ENCODE measurements around the gene TMEM214.

Gene TMEM214

DNA sequence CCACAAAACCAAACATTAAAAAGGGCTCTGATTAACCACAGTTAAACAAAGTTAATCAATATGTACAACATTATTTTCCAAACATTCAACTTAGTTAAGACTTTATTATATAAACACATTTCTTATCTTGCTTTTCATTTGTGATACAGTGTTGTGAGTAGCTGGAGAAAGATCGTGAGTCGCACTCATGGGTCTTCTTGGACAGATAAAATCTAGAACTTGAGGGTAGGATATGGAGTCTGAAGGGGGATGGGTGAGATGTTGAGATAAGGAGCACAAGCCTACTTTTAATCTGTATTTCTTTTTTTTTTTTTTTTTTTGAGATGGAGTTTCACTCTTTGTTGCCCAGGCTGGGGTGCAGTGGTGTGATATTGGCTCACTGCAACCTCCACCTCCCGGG is 22.6 kb upstream of the TMEM214 start:
- DNase-seq (ENCODE audit: low spot score): no peak

DNA sequence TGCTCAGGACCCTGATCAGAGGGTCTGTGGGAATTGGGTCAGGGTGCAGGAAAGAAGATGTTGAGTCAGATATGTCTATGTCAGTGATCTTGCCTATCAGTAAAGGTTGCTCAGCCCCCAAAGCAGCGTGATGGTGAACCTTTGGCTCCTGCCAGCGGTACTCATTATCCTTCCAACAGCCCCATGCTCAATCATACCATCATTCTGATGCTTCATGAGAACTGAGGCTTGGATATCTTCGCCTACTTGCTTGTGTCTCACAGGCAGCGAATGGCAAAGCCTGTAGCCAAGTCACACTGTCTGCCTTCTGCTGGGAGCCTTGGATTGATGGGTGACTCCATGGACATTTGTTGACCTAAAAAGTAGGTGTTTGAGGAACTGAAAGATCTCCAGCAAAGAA is 19.0 kb upstream of the TMEM214 start:
- no peak for DNase-seq (ENCODE audit: low spot score)

- no peak for DNase-seq (ENCODE audit: low spot score)
Observed at GRCh38 chr2:27014771-27015433, 17.9 kb upstream of the TMEM214 start.

DNA sequence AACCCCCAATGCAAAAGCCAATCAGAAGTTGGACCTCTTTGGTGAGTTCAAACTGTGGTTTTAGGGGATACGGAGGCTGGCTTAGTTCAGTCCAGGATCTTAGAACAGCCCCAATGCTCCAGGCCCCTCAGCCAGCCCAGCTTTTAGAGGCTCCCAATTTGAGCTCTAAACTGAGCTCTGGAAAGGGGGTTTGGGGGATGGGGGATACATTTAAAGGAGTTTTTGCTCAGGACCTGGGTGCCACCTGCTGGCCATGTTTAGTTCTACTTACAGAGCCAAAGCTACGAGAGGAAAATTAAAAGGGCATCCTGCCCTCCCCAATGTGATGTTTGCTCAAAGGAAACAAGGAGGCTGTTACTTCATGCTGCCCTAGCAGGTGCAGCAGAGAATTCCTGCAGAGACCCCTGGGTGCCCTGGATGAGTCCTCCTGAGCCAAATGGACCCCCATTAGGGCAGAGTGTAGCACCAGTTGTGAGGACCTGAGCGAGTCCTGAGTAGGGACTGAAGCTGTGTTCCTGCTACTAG is 15.9 kb upstream of the TMEM214 start:
- DNase-seq (ENCODE audit: low spot score): peak; percentile 47

GRCh38 chr2:27018142-27018541 is 14.6 kb upstream of the TMEM214 start:
- DNase-seq (ENCODE audit: low spot score): no peak

DNA sequence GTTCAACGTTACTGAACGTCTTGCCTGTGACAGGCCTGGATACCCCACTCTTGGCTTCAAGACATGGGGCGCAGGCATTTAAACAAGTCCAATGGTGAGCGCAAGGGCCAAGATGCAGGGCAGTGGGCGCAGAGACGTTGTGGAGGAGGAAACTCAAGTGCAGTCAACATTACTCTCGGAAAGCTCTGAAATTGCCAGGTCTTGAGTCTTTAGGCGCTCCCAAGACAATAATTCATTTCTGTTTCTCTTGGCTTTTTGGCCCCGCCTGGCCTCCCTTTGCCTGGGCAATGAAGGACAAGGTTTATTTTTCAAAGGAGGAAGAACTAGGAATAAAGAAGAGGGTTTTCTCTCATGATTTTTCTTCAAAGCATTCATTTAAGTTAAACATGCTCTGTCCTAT is 13.3 kb upstream of the TMEM214 start:
- DNase-seq (ENCODE audit: low spot score): no peak

- no peak for DNase-seq (ENCODE audit: low spot score)
Observed at GRCh38 chr2:27019931-27020855, 12.6 kb upstream of the TMEM214 start.

- no peak for DNase-seq (ENCODE audit: low spot score)
Observed at GRCh38 chr2:27021253-27022049, 11.3 kb upstream of the TMEM214 start.

DNA sequence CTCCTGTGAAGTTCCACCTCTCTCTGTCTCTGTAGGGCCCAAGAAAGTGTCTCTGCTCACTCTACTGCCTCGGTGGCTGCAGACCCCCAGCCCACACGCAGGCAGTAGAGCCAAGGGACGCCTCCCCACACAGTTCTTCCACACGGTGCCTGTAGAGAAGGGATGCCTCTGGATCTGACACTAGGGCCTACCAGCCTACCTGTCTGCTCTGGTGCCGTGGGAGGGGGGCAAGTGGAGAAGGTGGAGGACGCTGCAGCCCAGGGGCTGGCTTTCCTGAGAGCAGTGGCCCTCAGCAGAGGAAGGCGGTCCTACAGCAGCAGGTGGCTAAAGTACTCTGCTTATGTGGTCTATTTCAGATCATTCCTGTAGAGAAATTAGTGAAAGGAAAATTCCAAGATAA is 9.0 kb upstream of the TMEM214 start:
- no peak for DNase-seq (ENCODE audit: low spot score)

GRCh38 chr2:27024188-27024587 is 8.6 kb upstream of the TMEM214 start:
- no peak for DNase-seq (ENCODE audit: low spot score)

DNA sequence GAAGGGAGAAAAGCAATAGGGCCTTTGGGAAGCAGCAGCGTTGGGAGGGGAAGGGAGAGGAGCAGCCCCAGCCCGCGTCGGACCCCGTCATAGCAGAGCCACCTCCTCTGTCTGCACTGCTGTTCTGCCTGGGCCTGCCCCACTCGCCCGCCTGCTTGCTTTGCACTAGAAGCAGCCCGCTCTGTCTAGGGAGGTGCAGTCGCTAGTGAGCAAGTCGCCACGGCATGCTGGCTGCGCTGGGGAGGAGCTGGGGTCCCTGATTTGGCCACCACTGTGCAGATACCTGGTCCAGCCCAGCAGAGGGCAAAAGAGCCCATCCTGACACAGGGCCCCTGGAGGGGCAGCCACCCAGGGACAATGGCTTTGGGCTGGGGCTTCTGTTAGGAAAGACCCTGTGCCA is 8.0 kb upstream of the TMEM214 start:
- DNase-seq (ENCODE audit: low spot score): no peak

DNA sequence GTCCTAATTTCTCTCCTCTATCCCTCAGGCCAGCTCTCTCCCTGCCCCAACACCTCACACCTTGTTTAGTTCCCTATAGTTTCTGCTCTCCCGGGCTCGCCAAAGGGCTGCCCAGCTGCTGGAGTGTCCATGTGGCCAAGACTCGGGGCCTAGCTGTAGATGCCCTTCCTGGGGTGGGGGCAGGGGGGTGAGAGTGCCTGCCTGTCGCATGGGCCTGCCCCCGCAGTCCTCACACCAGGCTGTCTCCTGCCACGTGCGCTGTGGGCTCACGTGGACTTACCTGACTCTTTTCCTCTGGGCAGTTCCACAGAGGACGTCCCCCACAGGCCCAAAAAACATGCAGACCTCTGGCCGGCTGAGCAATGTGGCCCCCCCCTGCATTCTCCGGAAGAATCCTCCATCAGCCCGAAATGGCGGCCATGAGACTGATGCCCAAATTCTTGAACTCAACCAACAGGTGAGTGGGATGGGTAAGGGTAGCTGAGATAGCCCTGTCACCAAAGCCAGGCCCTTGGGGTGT is 7.4 kb upstream of the TMEM214 start:
- DNase-seq (ENCODE audit: low spot score): no peak

GRCh38 chr2:27025861-27026851 is 6.6 kb upstream of the TMEM214 start:
- no peak for DNase-seq (ENCODE audit: low spot score)

DNA sequence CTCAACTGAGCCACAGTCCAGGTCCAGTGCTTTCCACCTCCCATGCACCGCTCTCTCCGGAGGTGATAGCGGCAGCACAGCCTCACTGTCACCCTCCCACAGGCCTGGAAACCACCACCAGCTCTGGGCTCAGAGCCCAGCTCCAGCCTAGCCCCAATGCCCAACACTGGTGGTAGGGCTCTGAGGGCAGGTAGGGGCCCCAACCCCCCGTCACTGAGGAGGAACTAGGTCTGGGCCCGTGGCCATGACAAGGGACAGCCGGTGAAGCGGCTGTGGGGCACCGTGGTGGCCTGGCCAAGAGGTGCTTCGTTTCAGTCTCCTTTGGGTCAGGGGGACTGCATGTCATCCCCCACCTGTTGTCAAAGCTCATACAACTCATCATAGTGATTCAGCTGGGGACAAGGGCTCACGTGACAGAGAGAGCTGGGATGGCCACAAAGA is 5.5 kb upstream of the TMEM214 start:
- no peak for DNase-seq (ENCODE audit: low spot score)

GRCh38 chr2:27029051-27029450 is 3.7 kb upstream of the TMEM214 start:
- no peak for DNase-seq (ENCODE audit: low spot score)

DNA sequence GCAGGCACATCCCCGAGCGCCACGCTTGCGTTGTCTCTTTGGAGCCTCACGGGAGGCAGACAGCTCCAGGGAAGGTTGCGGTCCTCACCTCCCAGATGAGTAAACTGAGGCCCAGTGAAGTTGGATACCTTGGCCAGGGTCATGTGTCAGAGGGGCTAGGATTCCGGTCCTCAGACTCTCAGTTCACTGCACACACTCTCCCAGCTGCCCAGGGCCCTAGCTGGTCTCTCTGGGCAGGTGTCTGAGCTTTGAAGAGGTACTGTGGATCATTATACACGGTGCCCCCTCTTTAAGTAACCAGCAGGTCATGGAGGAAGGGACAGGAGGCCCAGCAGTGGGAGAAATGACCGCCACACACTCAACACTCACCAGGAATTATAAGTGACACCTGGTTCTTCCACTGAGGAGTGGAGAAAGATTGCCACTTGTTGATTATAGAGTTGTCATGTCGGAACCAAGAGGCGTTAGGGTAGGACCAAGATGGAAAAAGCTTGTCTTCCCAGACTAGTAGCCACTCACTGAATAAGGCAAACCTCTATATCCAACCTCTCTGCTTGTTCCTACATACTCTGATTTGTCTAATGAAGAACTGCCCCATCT is 588 bp downstream of the TMEM214 start:
- DNase-seq (ENCODE audit: low spot score): no peak

GRCh38 chr2:27038012-27038411 is 5.2 kb downstream of the TMEM214 start:
- DNase-seq (ENCODE audit: low spot score): no peak

DNA sequence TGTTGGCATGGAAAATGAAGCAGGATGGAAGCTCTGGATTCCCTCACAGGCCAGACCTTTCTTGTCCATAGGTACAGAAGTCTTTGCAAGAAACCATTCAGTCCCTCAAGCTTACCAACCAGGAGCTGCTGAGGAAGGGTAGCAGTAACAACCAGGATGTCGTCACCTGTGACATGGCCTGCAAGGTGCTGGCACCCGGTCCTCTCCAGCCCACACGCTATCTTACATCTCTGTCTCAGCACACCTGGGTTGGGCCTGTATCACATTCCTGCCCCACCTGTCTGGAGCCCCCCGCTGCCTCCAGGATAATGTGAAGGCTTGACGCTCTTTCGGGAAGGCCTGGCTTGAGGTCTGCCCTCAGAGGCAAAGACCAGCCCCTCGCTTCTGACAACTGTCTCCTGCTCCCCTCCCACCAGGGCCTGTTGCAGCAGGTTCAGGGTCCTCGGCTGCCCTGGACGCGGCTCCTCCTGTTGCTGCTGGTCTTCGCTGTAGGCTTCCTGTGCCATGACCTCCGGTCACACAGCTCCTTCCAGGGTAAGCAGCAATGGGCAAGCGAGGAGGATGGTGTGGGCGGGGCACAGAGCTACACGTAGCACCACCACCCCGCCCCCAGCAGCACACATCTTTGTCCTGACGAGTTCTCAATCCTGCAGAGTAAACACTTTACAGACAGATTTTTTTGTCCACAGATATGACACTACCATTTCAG is 6.0 kb downstream of the TMEM214 start:
- DNase-seq (ENCODE audit: low spot score): no peak

DNA sequence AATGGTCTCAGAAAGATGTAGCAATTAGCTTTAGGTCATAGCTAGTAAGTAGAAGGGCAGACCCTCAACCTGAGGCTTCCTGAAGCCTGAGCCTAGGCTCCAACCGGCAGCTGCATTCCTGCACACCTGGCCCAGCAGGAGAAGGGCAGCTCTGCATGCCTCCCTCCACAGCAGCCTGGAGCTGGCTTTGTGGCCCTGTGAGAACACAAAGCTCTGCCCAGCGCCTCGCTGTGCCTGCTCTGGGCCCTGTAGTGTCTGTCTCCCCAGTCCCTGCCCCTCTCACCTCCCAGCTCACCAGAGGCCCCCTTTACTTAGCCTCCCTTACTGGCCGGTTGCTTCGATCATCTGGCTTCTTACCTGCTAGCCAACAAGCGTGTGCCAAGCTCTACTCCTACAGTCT is 6.7 kb downstream of the TMEM214 start:
- no peak for DNase-seq (ENCODE audit: low spot score)

DNA sequence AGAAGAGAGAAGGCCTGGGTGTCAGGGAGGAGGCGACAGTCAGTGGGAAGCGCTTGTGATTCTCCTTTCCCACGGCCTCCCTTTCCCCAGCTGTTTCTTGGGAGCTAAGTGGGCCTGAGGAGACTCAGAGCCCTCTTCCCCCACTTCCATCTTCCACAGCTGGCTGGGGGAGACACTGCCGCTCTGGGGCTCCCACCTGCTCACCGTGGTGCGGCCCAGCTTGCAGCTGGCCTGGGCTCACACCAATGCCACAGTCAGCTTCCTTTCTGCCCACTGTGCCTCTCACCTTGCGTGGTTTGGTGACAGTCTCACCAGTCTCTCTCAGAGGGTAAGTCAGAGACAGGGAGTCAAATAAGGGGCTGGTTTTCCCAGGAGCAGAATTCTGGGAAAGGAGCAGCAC is 7.1 kb downstream of the TMEM214 start:
- no peak for DNase-seq (ENCODE audit: low spot score)

All from hematopoietic multipotent progenitor cell treated with erythropoietin and hydrocortisone succinate and interleukin-3 and kit ligand, for 15 days (in vitro differentiated cells).